ENCODE measurements around the gene PSEN1.

Gene PSEN1

GRCh38 chr14:73239393-73240241, 103.3 kb downstream of the PSEN1 start:
- DNase-seq (ENCODE audit: low read depth, low spot score) = no peak

- DNase-seq (ENCODE audit: low read depth, low spot score) = no peak
Measured at GRCh38 chr14:73240816-73241480, 104.6 kb downstream of the PSEN1 start.

- DNase-seq (ENCODE audit: low read depth, low spot score) = no peak
Measured at GRCh38 chr14:73241481-73242165, 105.3 kb downstream of the PSEN1 start.

GRCh38 chr14:73242357-73242901, 106.1 kb downstream of the PSEN1 start:
- no peak for DNase-seq (ENCODE audit: low read depth, low spot score)

- no peak for DNase-seq (ENCODE audit: low read depth, low spot score)
Measured at GRCh38 chr14:73243341-73243740, 107.0 kb downstream of the PSEN1 start.

GRCh38 chr14:73243748-73244147, 107.4 kb downstream of the PSEN1 start:
- no peak for DNase-seq (ENCODE audit: low read depth, low spot score)

- no peak for DNase-seq (ENCODE audit: low read depth, low spot score)
Measured at GRCh38 chr14:73244541-73245290, 108.4 kb downstream of the PSEN1 start.

GRCh38 chr14:73245480-73246325, 109.4 kb downstream of the PSEN1 start:
- no peak for DNase-seq (ENCODE audit: low read depth, low spot score)

- DNase-seq (ENCODE audit: low read depth, low spot score) = no peak
Measured at GRCh38 chr14:73246387-73247150, 110.3 kb downstream of the PSEN1 start.

GRCh38 chr14:73248108-73248868, 112.0 kb downstream of the PSEN1 start:
- DNase-seq (ENCODE audit: low read depth, low spot score) = no peak

GRCh38 chr14:73249108-73249507, 112.8 kb downstream of the PSEN1 start:
- no peak for DNase-seq (ENCODE audit: low read depth, low spot score)

- no peak for DNase-seq (ENCODE audit: low read depth, low spot score)
Measured at GRCh38 chr14:73249564-73250316, 113.4 kb downstream of the PSEN1 start.

GRCh38 chr14:73250317-73250713, 114.0 kb downstream of the PSEN1 start:
- no peak for DNase-seq (ENCODE audit: low read depth, low spot score)

- no peak for DNase-seq (ENCODE audit: low read depth, low spot score)
Measured at GRCh38 chr14:73250781-73251500, 114.6 kb downstream of the PSEN1 start.

- DNase-seq (ENCODE audit: low read depth, low spot score) = no peak
Measured at GRCh38 chr14:73251516-73252215, 115.4 kb downstream of the PSEN1 start.

GRCh38 chr14:73252491-73253322, 116.4 kb downstream of the PSEN1 start:
- DNase-seq (ENCODE audit: low read depth, low spot score) = no peak
